Omental fat pad (tissue), 4 donors: Measurements from ENCODE around the gene INO80D. TPM values are rescaled to one million over a fixed set of nuclear protein-coding genes. Genes with fewer than 3 reads are reported as not detected.

ENCODE experiments used
- ATAC-seq: fragments of 150-250 bp; one replicate; pipeline ENCODE4 v1.9.1; 2016; ENCODE audit warnings: mild to moderate bottlenecking, moderate library complexity; ENCODE audit not compliant: low FRiP score
- DNase-seq: peaks from one replicate; pipeline ENCODE4 v3.0.0-alpha.2; 2019; ENCODE audit warnings: low spot score
- total RNA-seq, 4 donors: library from RNA; depleted of rRNA; stranded (reverse); fragments of >200 nt; gene quantifications; one replicate each; pipeline ENCODE4 v1.1.0, GENCODE V29; 2016
- TF ChIP-seq, protein P1 (sequence below), 3 donors: fragments of 450-650 bp; IDR thresholded peaks; one replicate each; pipeline ENCODE4 v1.5.1; 2016 to 2017; ENCODE audit warnings: antibody characterized with exemption in 3 of 3, mild to moderate bottlenecking in 3 of 3, moderate library complexity in 2 of 3

INO80D gene
- total RNA-seq, 4 donors from 2014 or later: 15.3 to 22.0 (median 18.5) TPM

DNA sequence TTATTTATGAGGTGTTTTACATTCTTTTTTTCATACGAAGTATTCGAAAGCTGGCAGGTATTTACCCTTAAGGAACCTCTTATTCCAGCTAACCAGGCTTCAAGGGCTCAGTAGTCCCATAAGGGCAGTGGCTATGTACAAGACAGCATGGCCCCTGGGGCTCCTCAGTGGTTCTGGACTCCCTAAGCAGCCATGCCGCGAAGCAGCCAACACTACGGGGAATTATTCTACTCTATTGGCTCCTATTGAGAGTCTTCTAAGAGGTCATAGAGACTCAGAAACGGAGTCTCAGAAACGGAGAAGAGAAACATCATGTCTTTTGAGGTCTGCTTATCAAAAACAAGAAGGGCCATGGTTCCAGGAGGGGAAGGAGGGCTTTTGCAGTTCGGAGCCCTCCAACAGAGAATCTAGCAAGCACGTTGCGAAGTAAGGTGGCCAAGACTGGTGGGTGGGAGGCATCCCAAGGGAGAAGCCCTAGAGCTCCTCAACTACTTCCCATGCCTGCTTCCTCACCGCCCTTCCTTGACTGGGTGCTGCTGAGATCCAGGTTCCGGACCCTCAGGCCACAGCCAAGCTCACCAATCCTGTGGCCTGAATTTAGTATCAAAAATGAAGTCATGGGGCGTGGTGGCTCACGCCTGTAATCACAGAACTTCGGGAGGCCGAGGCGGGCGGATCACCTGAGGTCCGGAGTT is 109.7 kb downstream of the INO80D start:
- DNase-seq (no peak), ATAC-seq (no peak)
- TF ChIP-seq, protein P1, sequence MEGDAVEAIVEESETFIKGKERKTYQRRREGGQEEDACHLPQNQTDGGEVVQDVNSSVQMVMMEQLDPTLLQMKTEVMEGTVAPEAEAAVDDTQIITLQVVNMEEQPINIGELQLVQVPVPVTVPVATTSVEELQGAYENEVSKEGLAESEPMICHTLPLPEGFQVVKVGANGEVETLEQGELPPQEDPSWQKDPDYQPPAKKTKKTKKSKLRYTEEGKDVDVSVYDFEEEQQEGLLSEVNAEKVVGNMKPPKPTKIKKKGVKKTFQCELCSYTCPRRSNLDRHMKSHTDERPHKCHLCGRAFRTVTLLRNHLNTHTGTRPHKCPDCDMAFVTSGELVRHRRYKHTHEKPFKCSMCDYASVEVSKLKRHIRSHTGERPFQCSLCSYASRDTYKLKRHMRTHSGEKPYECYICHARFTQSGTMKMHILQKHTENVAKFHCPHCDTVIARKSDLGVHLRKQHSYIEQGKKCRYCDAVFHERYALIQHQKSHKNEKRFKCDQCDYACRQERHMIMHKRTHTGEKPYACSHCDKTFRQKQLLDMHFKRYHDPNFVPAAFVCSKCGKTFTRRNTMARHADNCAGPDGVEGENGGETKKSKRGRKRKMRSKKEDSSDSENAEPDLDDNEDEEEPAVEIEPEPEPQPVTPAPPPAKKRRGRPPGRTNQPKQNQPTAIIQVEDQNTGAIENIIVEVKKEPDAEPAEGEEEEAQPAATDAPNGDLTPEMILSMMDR (IDR thresholded peaks at IDR 0.05): no peak

DNA sequence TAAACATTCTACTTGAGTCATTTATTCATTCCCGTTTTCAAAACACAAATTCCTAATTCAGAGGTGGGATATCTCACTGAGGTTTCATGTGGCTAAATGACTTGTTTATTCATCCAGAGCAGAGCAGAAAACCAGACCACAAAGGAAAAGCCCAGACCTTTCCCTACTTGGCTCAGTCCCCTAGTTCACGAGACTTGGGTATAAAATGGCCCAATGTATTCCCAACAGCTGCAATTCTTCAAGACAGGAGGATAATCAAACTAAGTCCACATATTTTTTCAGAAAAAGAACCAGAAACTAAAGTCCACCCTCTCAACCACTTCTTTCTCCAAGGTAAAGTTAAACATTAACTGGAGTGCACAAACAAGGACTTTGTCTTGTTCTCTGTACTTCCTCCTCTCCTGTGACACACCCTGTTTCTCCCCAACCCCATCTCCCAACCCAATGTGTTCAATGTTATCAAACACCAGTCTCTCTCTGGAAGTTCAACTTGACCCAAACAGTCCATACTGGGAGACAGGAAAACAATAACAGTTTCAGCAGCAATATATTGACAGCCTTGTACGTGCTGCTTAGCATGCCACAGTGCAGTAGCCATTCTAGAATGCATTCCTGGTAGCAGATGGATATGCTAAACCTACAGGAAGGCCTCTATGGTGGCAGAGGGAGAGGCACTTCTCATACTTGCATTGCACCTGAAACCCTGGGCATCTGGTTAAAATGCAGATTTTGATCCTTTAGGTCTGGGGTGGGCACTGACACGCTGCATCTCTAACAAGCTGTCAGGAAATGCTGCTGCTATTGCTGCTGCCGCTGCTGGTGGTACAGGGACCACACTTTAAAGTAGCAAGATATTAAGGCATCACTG is 110.7 kb downstream of the INO80D start:
- TF ChIP-seq, protein P1 (IDR thresholded peaks at IDR 0.05): no peak
- ATAC-seq: no peak
- no peak for DNase-seq

DNA sequence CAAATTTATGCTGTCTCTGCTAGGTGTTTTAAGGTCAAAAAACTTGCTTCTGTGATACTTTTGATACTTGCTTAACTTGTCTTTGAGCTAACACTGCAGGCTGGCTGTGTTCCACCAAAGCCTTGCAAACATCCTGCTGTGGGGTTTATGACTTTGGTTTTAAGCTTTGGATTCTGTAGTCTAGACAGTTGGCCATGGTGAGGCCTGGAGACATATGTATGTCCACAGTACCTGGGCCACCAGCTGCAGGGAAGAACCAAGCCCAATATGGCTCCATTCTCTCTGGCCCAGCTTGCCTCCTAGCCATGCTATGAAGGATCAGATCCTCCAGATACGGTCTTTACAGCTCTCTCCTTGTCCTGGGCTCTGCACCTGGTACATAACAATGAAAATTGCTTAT is 113.9 kb downstream of the INO80D start:
- ATAC-seq: no peak
- TF ChIP-seq, protein P1 (IDR thresholded peaks at IDR 0.05): no peak

DNA sequence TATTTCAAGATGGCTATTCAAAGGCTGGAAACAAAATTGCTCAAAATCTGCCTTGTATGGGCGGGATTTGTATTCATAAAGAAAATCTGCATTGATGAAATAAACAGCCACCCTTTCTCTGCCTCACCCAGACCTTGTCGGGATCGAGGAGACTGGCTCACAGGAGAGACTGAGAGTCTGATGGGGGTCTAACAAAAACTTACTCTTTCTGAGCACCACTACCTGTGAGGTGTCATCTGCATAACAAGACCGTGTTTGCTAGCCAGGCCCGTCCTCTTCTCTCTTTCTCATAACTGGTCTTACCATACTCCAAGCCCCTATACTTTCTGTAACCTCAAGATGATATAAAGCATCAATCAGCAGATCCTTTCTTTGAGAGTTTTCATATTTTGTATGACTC is 115.6 kb downstream of the INO80D start:
- ATAC-seq (no peak), DNase-seq (no peak)
- TF ChIP-seq, protein P1 (IDR thresholded peaks at IDR 0.05): no peak

More for the DNA sequence above, 113.9 kb downstream of the INO80D start:
- no peak for DNase-seq

DNA sequence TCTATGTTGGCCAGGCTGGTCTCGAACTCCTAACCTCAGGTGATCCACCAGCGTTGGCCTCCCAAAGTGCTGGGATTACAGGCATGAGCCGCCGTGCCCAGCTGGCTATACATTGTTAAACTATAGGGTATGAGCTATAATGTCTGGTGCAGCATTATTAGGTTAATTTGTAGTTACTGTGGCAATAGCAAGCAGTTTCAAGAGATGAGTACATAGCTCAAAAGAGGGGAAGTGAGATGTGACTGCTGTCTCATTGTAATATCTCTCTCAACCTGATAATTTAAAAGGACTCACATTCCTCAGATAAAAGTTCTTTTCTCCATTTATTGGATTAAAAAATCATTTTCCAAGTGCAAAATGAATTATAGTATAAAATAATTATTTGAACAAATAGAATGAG is 116.4 kb downstream of the INO80D start:
- TF ChIP-seq, protein P1 (IDR thresholded peaks at IDR 0.05): no peak
- ATAC-seq: no peak

DNA sequence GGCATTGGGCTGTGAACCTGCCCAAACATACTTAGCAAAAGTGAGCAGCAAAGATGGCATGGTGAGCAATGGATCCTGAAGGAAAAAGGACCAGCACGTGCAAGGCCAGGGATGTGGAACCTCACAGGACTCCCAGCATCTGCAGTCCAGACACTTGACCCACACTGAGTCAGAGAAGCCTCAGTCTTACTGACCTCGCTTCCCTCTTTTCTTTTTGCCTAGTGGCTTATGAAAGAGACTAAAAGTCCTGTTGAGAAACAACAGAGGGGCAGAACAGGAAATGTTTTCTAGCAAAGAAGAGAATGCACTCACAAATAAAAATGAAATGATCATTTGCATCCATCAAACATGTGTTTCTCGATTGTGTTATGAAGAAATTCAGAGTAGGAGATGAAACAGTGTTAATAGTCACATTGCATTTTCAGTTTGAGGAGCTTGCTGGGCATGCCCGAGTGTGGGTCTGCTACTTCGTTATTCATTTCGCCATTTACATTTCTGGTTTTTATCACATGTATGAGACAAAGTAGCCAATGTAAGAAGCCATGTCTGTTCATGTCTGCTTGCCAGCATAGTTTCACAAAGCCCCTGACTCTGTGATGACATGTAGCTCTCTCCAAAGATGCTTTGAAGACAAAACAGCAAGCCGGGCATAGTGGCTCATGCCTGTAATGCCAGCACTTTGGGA is 118.4 kb downstream of the INO80D start:
- ATAC-seq (no peak), DNase-seq (no peak)
- TF ChIP-seq, protein P1 (IDR thresholded peaks at IDR 0.05): no peak

More for the DNA sequence above, 116.4 kb downstream of the INO80D start:
- DNase-seq: no peak
